ENCODE results near the gene IQGAP2.
A peak's percentile ranks its signal among the peaks of the same experiment; 100 is the strongest.

The IQGAP2 gene

GRCh38 chr5:76691467-76692273, 288.6 kb downstream of the IQGAP2 start:
- H3K4me3 ChIP-seq (ENCODE audit: low read depth, low read length) = no peak overlapping the region
- peak; percentile 86 for DNase-seq (ENCODE audit: low read depth)
- TF ChIP-seq CTCF (conservative IDR thresholded peaks at IDR 0.05; ENCODE audit: low read depth, low read length) = no peak

GRCh38 chr5:76692274-76692540, 289.1 kb downstream of the IQGAP2 start:
- DNase-seq (ENCODE audit: low read depth) = no peak
- TF ChIP-seq CTCF (conservative IDR thresholded peaks at IDR 0.05; ENCODE audit: low read depth, low read length) = no peak
- H3K4me3 ChIP-seq (ENCODE audit: low read depth, low read length) = no peak overlapping the region

- no peak overlapping the region for H3K4me3 ChIP-seq (ENCODE audit: low read depth, low read length)
- no peak for TF ChIP-seq CTCF (conservative IDR thresholded peaks at IDR 0.05; ENCODE audit: low read depth, low read length)
- no peak for DNase-seq (ENCODE audit: low read depth)
Observed at GRCh38 chr5:76692651-76693050, 289.6 kb downstream of the IQGAP2 start.

- no peak for DNase-seq (ENCODE audit: low read depth)
- H3K4me3 ChIP-seq (ENCODE audit: low read depth, low read length) = no peak overlapping the region
- TF ChIP-seq CTCF (conservative IDR thresholded peaks at IDR 0.05; ENCODE audit: low read depth, low read length) = no peak
Observed at GRCh38 chr5:76693141-76693540, 290.1 kb downstream of the IQGAP2 start.

- no peak overlapping the region for H3K4me3 ChIP-seq (ENCODE audit: low read depth, low read length)
- TF ChIP-seq CTCF (conservative IDR thresholded peaks at IDR 0.05; ENCODE audit: low read depth, low read length) = no peak
- no peak for DNase-seq (ENCODE audit: low read depth)
Observed at GRCh38 chr5:76694317-76694716, 291.2 kb downstream of the IQGAP2 start.

- DNase-seq (ENCODE audit: low read depth) = no peak
- H3K4me3 ChIP-seq (ENCODE audit: low read depth, low read length) = no peak overlapping the region
- no peak for TF ChIP-seq CTCF (conservative IDR thresholded peaks at IDR 0.05; ENCODE audit: low read depth, low read length)
Observed at GRCh38 chr5:76695346-76695745, 292.3 kb downstream of the IQGAP2 start.

GRCh38 chr5:76696251-76696650, 293.2 kb downstream of the IQGAP2 start:
- TF ChIP-seq CTCF (conservative IDR thresholded peaks at IDR 0.05; ENCODE audit: low read depth, low read length) = no peak
- H3K4me3 ChIP-seq (ENCODE audit: low read depth, low read length) = no peak overlapping the region
- peak; percentile 36 for DNase-seq (ENCODE audit: low read depth)
